Activated naive CD4-positive, alpha-beta T cell treated with anti-CD3 and anti-CD28 coated beads, Interleukin-2, amount 10 ng/mL, durations not matched to agents 7 days and 5 days (primary cell): ENCODE data around the gene NOS3.

Source experiments
- CTCF ChIA-PET: fragments of 350-600 bp; sonication (Branson Sonifier 250); formaldehyde crosslinking; loops from one replicate; lab custom pipeline; 2021; ENCODE audit warnings: antibody characterized with exemption; lab: Charles Lee
- DNase-seq: peaks from one replicate; pipeline ENCODE4 v3.0.0-alpha.2; 2020
- H3K27ac Mint-ChIP-seq: one replicate; pipeline ENCODE4 v1.8.0; 2021; ENCODE audit warnings: mild to moderate bottlenecking, moderate library complexity, mixed read lengths
- H3K27me3 Mint-ChIP-seq: one replicate; pipeline ENCODE4 v1.8.0; 2021; ENCODE audit warnings: mild to moderate bottlenecking, mixed read lengths
- H3K36me3 Mint-ChIP-seq: one replicate; pipeline ENCODE4 v1.8.0; 2021; ENCODE audit warnings: mixed read lengths
- H3K4me1 Mint-ChIP-seq: one replicate; pipeline ENCODE4 v1.8.0; 2021; ENCODE audit warnings: mixed read lengths
- H3K4me3 Mint-ChIP-seq: one replicate; pipeline ENCODE4 v1.8.0; 2021; ENCODE audit warnings: mild to moderate bottlenecking, moderate library complexity, mixed read lengths
- H3K9me3 Mint-ChIP-seq: one replicate; pipeline ENCODE4 v1.8.0; 2021; ENCODE audit warnings: mixed read lengths

Gene NOS3

DNA sequence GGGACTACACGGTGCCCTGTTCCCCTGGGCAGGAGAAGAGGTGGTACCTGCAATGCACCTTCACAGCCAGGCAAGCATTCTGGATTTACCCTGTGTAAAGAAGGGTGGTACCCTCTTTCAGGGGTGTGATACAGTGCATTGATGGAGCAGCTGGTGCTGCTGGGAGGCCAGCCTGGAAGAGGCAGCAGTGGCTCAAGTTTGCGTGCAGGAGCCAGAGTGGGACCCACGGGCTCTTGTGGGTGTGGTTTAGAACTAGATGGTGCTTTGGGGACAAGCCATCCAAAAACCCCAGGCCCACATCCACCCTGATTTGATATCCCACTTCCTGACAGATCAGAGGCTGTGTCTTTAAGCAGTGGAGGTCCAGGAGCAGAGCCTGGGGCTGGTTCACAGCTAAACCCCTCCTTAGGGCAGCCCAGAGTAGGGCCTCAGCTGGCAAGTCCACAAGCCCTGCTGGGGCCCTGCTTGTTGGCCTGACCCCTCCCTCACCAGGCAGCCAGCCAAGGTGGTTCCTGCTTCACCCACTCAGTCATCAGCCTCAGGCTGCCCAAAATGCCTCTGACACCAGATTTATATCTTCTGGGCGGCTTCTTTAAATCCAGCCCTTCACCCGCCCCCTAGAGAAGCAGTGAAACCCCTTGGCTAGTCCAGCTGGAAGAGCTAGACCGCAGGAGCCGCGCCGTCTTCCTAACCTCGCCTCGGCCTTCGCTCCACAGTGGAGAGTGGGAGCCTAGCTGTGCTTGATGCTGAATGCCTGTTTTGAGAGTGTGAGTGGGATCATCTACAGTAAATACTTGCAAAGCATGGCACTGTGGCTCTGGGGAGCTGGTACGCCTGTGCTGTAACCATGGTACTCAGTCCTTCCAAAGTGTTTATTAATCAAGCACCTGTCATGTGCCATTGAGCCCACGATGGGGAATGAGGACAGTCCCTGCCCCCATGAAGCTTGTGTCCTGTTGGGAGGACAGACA, 56.1 kb downstream of the NOS3 start:
- CTCF ChIA-PET: no interaction called here
- Mint-ChIP-seq H3K27me3 (peaks cover 25% of the 10 kb centered on the region), H3K36me3 (peaks cover 2% of the 10 kb centered on the region), H3K4me1 (peaks cover 11% of the 10 kb centered on the region), H3K4me3 (no peak overlapping the region), H3K9me3 (no peaks in the 10 kb centered on the region), H3K27ac (peak overlapping the region; percentile 19)
- DNase-seq: no peak

DNA sequence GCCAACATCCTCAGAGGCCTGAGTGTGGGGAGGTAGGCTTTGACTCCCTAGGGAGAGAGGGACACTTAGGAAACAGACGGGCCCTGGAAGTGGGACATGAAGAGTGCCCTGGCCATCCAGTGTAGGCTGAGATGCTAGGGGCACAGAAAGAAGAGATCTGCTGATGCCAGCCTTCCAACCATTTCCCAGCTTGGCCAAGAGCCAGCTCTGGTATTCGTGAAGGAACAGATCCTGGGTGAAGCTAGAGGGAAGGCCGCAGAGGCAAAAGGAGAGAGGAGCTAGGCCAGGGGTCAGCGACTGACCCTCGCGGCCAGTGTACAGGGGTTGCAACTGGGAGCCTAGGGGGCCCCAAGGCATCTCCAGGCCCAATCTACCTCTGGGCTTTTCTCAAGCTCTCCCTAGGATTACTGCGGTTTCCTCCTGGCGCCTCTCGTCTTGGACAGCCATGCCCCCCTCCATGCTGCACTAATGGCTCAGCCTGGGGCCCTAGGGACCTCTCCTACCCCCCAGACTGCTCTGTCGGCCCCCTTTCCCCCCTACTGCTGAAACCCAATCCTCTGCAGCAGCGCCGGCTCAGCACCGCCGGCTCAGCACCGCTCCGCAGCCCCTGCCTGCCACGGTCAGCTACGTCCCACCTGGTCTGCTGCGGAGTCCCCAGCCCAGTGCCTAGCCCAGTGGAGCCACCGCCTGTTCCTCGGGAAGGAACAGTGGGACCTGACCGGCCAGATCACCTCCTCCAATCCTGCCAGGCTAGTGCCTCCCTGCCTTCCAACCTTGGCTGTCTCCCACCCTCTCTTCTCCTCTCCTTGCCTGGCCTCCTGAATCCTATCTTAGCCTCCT, 57.4 kb downstream of the NOS3 start, which contains the start of gene ASIC3:
ASIC3 (plus strand) TSS at position 556 of the 840 bp plus-strand sequence. CDS start 355 bp downstream, outside the sequence.
- H3K4me1 Mint-ChIP-seq: peaks cover 21% of the 10 kb centered on the region
- no peak for DNase-seq
- no peak within 1 kb of the TSS for H3K4me3 Mint-ChIP-seq
- H3K36me3 Mint-ChIP-seq: peaks cover 6% of the 10 kb centered on the region
- peaks cover 34% of the 10 kb centered on the region for H3K27me3 Mint-ChIP-seq
- CTCF ChIA-PET: no interaction called here
- no peak within 1 kb of the TSS for H3K27ac Mint-ChIP-seq
- no peaks in the 10 kb centered on the region for H3K9me3 Mint-ChIP-seq

DNA sequence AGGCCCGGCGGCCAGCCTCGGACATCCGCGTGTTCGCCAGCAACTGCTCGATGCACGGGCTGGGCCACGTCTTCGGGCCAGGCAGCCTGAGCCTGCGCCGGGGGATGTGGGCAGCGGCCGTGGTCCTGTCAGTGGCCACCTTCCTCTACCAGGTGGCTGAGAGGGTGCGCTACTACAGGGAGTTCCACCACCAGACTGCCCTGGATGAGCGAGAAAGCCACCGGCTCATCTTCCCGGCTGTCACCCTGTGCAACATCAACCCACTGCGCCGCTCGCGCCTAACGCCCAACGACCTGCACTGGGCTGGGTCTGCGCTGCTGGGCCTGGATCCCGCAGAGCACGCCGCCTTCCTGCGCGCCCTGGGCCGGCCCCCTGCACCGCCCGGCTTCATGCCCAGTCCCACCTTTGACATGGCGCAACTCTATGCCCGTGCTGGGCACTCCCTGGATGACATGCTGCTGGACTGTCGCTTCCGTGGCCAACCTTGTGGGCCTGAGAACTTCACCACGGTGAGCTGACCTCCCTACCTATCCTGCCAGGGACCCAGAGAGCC, 58.2 kb downstream of the NOS3 start:
- no peak overlapping the region for H3K4me3 Mint-ChIP-seq
- DNase-seq: no peak
- H3K4me1 Mint-ChIP-seq: peaks cover 26% of the 10 kb centered on the region
- peaks cover 34% of the 10 kb centered on the region for H3K27me3 Mint-ChIP-seq
- CTCF ChIA-PET: interaction anchor here (0.7 kb wide), 1 partner anchor 31 kb away, joined by 3 read pairs; no protein-coding TSS in a partner anchor
- H3K9me3 Mint-ChIP-seq: no peaks in the 10 kb centered on the region
- no peak overlapping the region for H3K27ac Mint-ChIP-seq
- H3K36me3 Mint-ChIP-seq: peaks cover 6% of the 10 kb centered on the region

DNA sequence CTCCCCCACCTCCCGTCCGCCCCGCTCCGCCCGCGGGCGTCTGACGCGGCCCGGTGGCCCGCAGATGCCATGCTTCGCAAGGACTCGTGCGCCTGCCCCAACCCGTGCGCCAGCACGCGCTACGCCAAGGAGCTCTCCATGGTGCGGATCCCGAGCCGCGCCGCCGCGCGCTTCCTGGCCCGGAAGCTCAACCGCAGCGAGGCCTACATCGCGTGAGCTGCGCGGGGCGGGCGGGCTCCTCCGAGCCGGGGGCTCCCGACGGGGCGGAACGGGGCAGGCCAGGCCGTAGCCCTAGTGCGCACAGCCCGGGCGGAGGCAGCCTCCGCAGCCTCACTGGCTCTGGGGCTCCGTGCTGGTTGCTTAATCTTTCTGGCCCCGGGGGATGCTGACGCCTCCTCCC, 60.3 kb downstream of the NOS3 start:
- H3K27ac Mint-ChIP-seq: no peak overlapping the region
- H3K4me3 Mint-ChIP-seq: no peak overlapping the region
- H3K27me3 Mint-ChIP-seq: peaks cover 34% of the 10 kb centered on the region
- H3K4me1 Mint-ChIP-seq: peaks cover 30% of the 10 kb centered on the region
- peak; percentile 83 for DNase-seq
- H3K36me3 Mint-ChIP-seq: peaks cover 4% of the 10 kb centered on the region
- CTCF ChIA-PET: interaction anchor here (0.8 kb wide), 1 partner anchor 153 kb away, joined by 3 read pairs; no protein-coding TSS in a partner anchor
- H3K9me3 Mint-ChIP-seq: no peaks in the 10 kb centered on the region

DNA sequence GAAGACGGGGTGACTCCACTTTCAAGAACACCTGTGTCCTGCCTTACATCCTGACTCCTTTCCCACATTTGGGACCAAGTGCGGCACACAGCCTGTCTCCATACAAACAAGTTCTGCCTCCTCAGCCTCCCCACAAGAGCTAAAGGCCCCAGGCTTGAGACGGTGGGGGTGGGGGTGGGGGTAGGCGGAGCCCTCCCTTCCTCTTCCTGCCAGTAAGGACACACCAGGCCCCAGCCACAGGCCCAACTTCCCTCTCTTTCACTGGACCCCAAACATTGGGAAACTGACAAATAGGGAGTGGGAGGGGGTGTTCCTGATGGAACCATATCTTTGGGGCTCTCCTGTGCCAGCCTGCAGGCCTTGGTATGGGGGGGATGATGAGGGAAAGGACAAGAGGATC, 62.3 kb downstream of the NOS3 start:
- no peak overlapping the region for H3K4me3 Mint-ChIP-seq
- H3K27me3 Mint-ChIP-seq: peaks cover 34% of the 10 kb centered on the region
- H3K4me1 Mint-ChIP-seq: peaks cover 44% of the 10 kb centered on the region
- H3K27ac Mint-ChIP-seq: no peak overlapping the region
- CTCF ChIA-PET: no interaction called here
- H3K9me3 Mint-ChIP-seq: no peaks in the 10 kb centered on the region
- H3K36me3 Mint-ChIP-seq: peaks cover 6% of the 10 kb centered on the region
- no peak for DNase-seq

DNA sequence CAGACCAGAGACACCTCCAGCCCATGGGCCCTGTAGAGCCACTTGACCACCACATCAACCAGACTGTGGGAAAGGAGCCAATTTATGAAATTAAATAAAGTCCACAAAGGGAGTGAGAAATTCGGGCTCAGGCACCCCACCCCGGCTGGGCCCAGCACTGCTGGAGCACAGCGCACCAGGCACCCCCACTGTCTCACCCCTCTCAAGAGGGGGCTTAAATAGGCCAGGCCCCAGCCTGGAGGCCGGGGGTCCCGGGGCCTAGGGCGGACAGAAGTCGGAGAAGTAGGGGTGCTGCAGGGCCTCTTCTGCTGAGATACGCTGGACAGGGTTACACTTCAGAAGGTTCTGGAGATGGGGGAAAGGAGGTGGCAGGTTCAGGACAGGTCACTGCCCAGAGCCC, 62.9 kb downstream of the NOS3 start:
- CTCF ChIA-PET: no interaction called here
- H3K27me3 Mint-ChIP-seq: peaks cover 30% of the 10 kb centered on the region
- H3K4me3 Mint-ChIP-seq: no peak overlapping the region
- H3K9me3 Mint-ChIP-seq: no peaks in the 10 kb centered on the region
- peaks cover 50% of the 10 kb centered on the region for H3K4me1 Mint-ChIP-seq
- no peak overlapping the region for H3K27ac Mint-ChIP-seq
- DNase-seq: no peak
- H3K36me3 Mint-ChIP-seq: peaks cover 6% of the 10 kb centered on the region

DNA sequence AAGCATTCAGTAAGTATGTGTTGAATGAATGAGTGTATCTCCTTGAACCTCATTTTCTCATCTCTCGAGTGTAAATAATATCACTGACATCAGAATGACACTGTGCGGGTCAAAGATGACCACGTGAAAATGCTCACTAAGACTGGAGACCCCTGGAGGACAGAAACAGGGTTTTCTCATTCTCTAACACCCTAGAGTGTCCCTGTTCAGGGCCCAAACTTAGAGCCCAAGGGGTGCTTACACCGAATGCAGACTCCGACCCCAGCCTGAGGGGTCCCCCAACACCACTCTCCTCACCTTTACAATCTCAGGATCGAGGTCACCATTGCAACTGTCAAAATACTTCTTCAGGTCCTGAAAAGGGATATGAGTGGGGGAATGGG, 65.5 kb downstream of the NOS3 start:
- peaks cover 13% of the 10 kb centered on the region for H3K27me3 Mint-ChIP-seq
- no peak overlapping the region for H3K27ac Mint-ChIP-seq
- H3K4me1 Mint-ChIP-seq: peaks cover 61% of the 10 kb centered on the region
- CTCF ChIA-PET: interaction anchor here (1.3 kb wide), 1 partner anchor 54 kb away, joined by 4 read pairs; no protein-coding TSS in a partner anchor
- peak overlapping the region; percentile 96 for H3K4me3 Mint-ChIP-seq
- DNase-seq: no peak
- no peaks in the 10 kb centered on the region for H3K9me3 Mint-ChIP-seq
- H3K36me3 Mint-ChIP-seq: peaks cover 6% of the 10 kb centered on the region

DNA sequence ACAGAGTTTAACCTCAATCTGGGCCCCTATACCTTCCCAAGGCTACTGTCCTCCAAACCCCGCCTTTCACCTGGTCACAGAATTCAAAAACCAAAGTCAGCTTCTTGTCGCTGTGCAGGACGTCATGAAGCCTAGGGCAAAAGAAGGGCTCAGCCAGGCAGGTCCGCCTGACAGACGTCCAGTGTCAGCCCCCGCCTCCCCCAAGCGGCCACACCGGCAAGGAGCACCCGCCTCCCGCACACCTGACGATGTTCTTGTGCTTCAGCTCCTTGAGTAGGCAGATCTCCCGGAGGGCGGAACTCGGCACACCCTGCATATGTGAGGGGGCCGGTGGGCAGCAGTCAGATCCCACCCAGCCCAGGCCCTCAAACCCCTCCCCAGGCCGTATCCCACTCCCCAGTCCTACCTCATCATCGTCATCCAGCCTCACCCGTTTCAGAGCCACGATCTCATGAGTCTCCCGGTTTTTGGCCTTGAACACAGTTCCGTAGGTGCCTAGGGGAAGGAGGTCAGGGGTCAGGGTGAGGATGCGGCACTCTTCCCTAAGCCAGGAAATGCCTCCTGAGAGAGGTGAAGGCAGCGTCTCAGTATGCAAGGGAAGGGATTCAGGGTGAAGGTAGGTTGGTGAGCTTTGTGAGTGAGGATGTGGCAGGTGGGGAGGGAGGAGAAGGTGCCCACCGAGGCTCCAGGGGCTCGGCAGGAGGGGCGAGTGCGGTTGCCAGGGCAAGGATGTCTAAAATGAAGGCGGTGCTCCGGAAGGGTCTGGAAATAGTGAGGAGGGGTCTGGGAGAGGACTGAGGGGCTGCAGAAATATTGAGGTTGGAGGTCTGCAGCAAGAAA, 66.1 kb downstream of the NOS3 start:
- CTCF ChIA-PET: interaction anchor here (1.3 kb wide), 1 partner anchor 54 kb away, joined by 4 read pairs; no protein-coding TSS in a partner anchor
- Mint-ChIP-seq H3K9me3 (no peaks in the 10 kb centered on the region), H3K27ac (peak overlapping the region; percentile 68), H3K4me3 (peak overlapping the region; percentile 96), H3K36me3 (peaks cover 6% of the 10 kb centered on the region), H3K4me1 (peaks cover 64% of the 10 kb centered on the region), H3K27me3 (peaks cover 9% of the 10 kb centered on the region)
- no peak for DNase-seq

DNA sequence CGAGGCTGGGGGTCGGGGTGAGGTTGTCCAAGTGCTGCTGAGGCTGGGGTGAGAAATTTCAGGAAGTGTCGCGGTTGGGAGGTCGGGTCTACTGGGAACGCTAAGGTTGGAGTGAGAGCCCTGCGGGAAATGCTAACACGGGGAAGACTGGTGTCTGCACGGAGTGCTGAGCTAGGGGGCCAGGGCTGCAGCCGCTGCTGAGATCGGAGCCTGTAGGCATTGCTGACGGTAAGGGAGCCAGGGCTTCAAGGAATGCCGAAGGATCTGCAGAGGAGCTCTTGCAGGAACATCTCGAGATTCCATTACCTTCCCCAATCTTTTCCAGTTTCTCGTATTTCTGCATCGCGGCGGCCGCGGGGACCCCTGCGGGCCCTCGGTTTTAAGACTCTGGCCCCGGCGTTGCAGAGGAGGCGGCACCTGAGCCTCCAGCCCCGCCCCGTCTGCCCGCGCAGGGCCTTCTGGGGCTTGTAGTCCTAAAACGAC, 66.7 kb downstream of the NOS3 start, which contains the start of gene CDK5:
CDK5 (minus strand) TSS at position 392 of the 483 bp plus-strand sequence; CDS start at position 343, 49 bp downstream.
- no peak for DNase-seq
- peak within 1 kb of the TSS; percentile 94 for H3K27ac Mint-ChIP-seq
- peak within 1 kb of the TSS; percentile 96 for H3K4me3 Mint-ChIP-seq
- H3K4me1 Mint-ChIP-seq: peaks cover 61% of the 10 kb centered on the region
- H3K9me3 Mint-ChIP-seq: no peaks in the 10 kb centered on the region
- peaks cover 5% of the 10 kb centered on the region for H3K36me3 Mint-ChIP-seq
- peaks cover 2% of the 10 kb centered on the region for H3K27me3 Mint-ChIP-seq
- CTCF ChIA-PET: interaction anchor here (1.3 kb wide), 1 partner anchor 53 kb away, joined by 4 read pairs; no protein-coding TSS in a partner anchor

DNA sequence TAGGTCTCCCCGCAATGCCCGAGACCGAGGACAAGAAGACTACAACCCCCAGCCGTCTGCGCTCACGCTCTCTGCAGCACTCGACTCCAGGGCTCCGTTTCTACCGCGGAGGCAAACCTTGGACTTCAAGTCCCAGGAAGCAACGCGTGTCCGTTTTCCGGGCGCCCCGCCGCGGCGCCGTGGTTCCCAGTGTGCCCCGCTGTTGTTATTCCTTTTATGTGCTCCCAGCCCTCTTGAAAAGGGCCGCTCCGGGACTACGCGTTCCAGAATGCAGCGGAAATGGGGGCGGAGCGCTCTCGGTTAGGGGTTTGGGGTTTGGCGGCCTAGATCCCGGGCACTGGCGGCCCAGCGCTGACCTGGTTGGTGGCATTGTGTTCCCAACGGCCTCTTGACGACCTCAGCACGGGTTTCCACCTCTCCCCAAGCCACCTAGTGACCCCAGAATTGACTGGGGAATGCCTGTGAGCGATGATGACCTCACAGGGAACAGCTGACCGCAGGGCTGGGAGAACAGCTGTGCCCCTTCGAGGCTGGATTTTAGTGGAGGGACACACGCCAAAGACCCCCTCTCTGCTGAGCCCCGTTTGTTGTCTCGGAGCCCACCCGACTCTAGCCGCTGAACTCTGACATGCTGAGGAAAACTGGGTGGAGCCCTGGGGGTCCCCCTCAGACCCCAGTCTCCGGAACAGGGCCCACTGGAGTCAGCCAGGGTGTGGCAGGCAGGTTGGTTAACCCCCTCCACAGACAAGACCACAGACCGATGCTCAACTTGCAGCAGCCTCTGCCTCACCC, 67.4 kb downstream of the NOS3 start:
- no peaks in the 10 kb centered on the region for H3K27me3 Mint-ChIP-seq
- peaks cover 55% of the 10 kb centered on the region for H3K4me1 Mint-ChIP-seq
- CTCF ChIA-PET: no interaction called here
- H3K9me3 Mint-ChIP-seq: no peaks in the 10 kb centered on the region
- H3K4me3 Mint-ChIP-seq: peak overlapping the region; percentile 96
- H3K36me3 Mint-ChIP-seq: peaks cover 2% of the 10 kb centered on the region
- peak overlapping the region; percentile 94 for H3K27ac Mint-ChIP-seq
- DNase-seq: peak; percentile 99

DNA sequence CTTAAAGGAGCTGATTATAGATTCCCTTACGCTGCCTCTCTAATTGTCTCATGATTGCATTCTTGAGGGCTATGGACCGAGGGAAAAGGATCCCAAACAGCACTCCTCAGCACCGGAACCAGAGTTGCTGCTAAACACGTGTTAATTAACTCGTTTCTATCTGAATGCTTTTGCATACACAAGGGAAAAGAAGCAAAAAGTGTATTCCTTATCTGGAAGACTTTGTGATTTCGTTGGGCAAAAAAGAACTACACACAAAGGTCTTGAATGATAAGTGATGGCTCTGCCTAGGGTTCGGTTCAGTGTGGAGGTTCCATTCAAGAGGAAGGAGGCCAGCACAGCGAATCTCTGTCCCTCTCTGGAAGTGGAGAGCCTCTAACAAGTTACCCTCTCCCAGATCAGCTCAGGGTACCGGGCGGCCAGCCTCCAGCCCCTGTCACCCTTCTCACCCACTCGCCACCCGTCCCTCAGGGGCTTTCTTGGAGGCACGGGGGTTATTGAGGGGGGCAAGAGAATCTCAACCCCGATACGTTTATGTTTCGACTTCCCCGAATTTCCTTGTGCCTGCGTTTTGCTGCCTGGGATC, 68.1 kb downstream of the NOS3 start:
- CTCF ChIA-PET: interaction anchor here (1.8 kb wide), 1 partner anchor 52 kb away, joined by 7 read pairs; no protein-coding TSS in a partner anchor

More for the DNA sequence above, 68.1 kb downstream of the NOS3 start:
- no peaks in the 10 kb centered on the region for H3K9me3 Mint-ChIP-seq
- peaks cover 50% of the 10 kb centered on the region for H3K4me1 Mint-ChIP-seq
- DNase-seq: peak; percentile 38
- H3K27ac Mint-ChIP-seq: peak overlapping the region; percentile 94
- peaks cover 6% of the 10 kb centered on the region for H3K36me3 Mint-ChIP-seq
- peak overlapping the region; percentile 96 for H3K4me3 Mint-ChIP-seq
- no peaks in the 10 kb centered on the region for H3K27me3 Mint-ChIP-seq
